Right atrium auricular region (tissue), 2 donors: Measurements from ENCODE around the gene DVL1. TPM values are rescaled to one million over a fixed set of nuclear protein-coding genes. Genes with fewer than 3 reads are reported as not detected.

ENCODE experiments used
- DNase-seq: peaks from one replicate; pipeline ENCODE4 v3.0.0-alpha.2; 2019; ENCODE audit warnings: low spot score
- H3K27ac ChIP-seq, 2 donors: fragments of 200-600 bp; sonication (generic); 1 replicate in 1 of 2; 2 replicates in 1 of 2; pipeline ENCODE4 v1.5.1; 2016 to 2019
- H3K27me3 ChIP-seq, 2 donors: fragments of 200-600 bp; sonication (generic); one replicate each; pipeline versions ENCODE4 v1.5.1 to v1.6.0; 2017 to 2019
- H3K36me3 ChIP-seq: fragments of 200-600 bp; sonication (generic); one replicate; pipeline ENCODE4 v1.5.1; 2016
- H3K4me1 ChIP-seq, 2 donors: fragments of 200-600 bp; sonication (generic); one replicate each; pipeline versions ENCODE4 v1.5.1 to v1.6.0; 2017 to 2019
- H3K4me3 ChIP-seq, 2 donors: fragments of 200-600 bp; sonication (generic); 1 replicate in 1 of 2; 2 replicates in 1 of 2; pipeline ENCODE4 v1.5.1; 2017 to 2019; ENCODE audit warnings: mild to moderate bottlenecking in 1 of 2, moderate library complexity in 1 of 2
- H3K9me3 ChIP-seq, 2 donors: fragments of 200-600 bp; sonication (generic); one replicate each; pipeline ENCODE4 v1.5.1; 2019
- total RNA-seq, 2 donors: library from RNA; depleted of rRNA; stranded (reverse); fragments of >200 nt; gene quantifications; one replicate each; pipeline ENCODE4 v1.1.0, GENCODE V29; 2016
- TF ChIP-seq, protein P1 (sequence below), 2 donors: fragments of 200-600 bp; sonication (generic); IDR thresholded peaks; one replicate each; pipeline ENCODE4 v1.5.1; 2019; ENCODE audit warnings: antibody characterized with exemption in 2 of 2

The DVL1 gene
- total RNA-seq, 2 donors from 2014 or later, result 75.0 to 80.2 TPM

DNA sequence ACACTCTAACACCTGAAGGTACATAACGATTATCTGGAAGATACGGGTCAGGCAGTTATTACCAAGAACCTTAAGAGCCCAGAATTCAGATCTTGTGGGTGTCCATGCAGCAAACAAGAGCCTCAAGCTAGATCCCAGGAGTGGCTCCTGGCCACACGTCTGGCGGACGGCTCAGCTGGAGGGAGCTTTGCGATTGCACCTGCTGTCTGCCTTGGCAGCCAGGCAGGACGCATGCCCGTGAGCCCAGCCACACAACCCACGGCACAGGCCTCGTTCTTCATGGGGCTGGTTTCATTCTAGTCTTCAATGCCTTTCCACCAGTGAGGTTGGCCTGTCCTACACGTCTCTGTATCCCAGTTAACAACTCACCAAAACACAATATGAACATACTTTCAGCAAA, 44.2 kb upstream of the DVL1 start:
- no peak for DNase-seq
- Histone ChIP-seq H3K9me3 (no peaks in the 10 kb centered on the region), H3K4me1 (peaks cover 0 to 19% of the 10 kb centered on the region in 2 donors), H3K27me3 (no peaks in the 10 kb centered on the region), H3K4me3 (no peak overlapping the region), H3K36me3 (peaks cover 89% of the 10 kb centered on the region), H3K27ac (no peak overlapping the region)
- TF ChIP-seq, protein P1, sequence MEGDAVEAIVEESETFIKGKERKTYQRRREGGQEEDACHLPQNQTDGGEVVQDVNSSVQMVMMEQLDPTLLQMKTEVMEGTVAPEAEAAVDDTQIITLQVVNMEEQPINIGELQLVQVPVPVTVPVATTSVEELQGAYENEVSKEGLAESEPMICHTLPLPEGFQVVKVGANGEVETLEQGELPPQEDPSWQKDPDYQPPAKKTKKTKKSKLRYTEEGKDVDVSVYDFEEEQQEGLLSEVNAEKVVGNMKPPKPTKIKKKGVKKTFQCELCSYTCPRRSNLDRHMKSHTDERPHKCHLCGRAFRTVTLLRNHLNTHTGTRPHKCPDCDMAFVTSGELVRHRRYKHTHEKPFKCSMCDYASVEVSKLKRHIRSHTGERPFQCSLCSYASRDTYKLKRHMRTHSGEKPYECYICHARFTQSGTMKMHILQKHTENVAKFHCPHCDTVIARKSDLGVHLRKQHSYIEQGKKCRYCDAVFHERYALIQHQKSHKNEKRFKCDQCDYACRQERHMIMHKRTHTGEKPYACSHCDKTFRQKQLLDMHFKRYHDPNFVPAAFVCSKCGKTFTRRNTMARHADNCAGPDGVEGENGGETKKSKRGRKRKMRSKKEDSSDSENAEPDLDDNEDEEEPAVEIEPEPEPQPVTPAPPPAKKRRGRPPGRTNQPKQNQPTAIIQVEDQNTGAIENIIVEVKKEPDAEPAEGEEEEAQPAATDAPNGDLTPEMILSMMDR (IDR thresholded peaks at IDR 0.05), result no peak

- Histone ChIP-seq H3K27me3 (no peaks in the 10 kb centered on the region), H3K9me3 (no peaks in the 10 kb centered on the region), H3K4me1 (peaks cover 0 to 15% of the 10 kb centered on the region in 2 donors), H3K36me3 (peaks cover 93% of the 10 kb centered on the region), H3K27ac (no peak overlapping the region), H3K4me3 (no peak overlapping the region)
- DNase-seq, result no peak
- TF ChIP-seq, protein P1 (IDR thresholded peaks at IDR 0.05), result no peak
These were observed 43.8 kb upstream of the DVL1 start for GRCh38 chr1:1393014-1393413.

GRCh38 chr1:1391225-1391624, 42.0 kb upstream of the DVL1 start:
- no peak for DNase-seq

DNA sequence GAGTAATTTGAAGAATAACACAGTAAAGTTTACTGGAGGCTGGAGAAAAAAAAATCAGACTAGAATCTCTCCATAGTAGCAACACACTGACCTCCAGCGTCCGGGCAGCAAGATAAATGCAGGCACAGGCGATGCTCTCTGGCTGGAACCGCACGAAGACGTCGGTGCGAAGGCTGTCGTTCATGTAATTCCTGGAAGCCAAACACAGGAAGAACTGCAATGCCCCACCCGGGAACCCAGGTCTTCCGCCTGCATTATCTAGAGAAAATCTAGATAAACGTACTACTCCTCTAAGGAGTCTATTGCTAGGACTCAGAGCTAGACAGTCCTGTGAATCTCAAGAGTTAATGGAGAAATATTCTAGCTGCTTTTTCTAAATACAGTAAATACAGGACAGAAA, 41.5 kb upstream of the DVL1 start:
- Histone ChIP-seq H3K4me1 (peaks cover 0 to 6% of the 10 kb centered on the region in 2 donors), H3K36me3 (peaks cover 98% of the 10 kb centered on the region), H3K4me3 (no peak overlapping the region), H3K27ac (no peak overlapping the region), H3K27me3 (no peaks in the 10 kb centered on the region), H3K9me3 (no peaks in the 10 kb centered on the region)
- TF ChIP-seq, protein P1 (IDR thresholded peaks at IDR 0.05), result no peak
- DNase-seq, result no peak

More at GRCh38 chr1:1391225-1391624, 42.0 kb upstream of the DVL1 start:
- H3K4me1 ChIP-seq, result peaks cover 0 to 6% of the 10 kb centered on the region in 2 donors
- no peaks in the 10 kb centered on the region for H3K27me3 ChIP-seq
- TF ChIP-seq, protein P1 (IDR thresholded peaks at IDR 0.05), result no peak
- H3K4me3 ChIP-seq, result no peak overlapping the region
- H3K27ac ChIP-seq, result no peak overlapping the region
- H3K9me3 ChIP-seq, result no peaks in the 10 kb centered on the region
- peaks cover 97% of the 10 kb centered on the region for H3K36me3 ChIP-seq

GRCh38 chr1:1388078-1388472, 38.9 kb upstream of the DVL1 start:
- TF ChIP-seq, protein P1 (IDR thresholded peaks at IDR 0.05), result no peak
- Histone ChIP-seq H3K27me3 (no peaks in the 10 kb centered on the region), H3K27ac (no peak overlapping the region), H3K9me3 (no peaks in the 10 kb centered on the region), H3K4me3 (no peak overlapping the region), H3K4me1 (peaks cover 0 to 6% of the 10 kb centered on the region in 2 donors), H3K36me3 (peaks cover 78% of the 10 kb centered on the region)
- no peak for DNase-seq
